ENCODE data around the gene OR6M1.

OR6M1 gene

GRCh38 chr11:123838659-123839058 lies 32.5 kb upstream of the OR6M1 start:
- no peak for TF ChIP-seq SP7 (tag by site-specific recombination; IDR thresholded peaks at IDR 0.05)
- no peak for TF ChIP-seq ZNF274 (IDR thresholded peaks at IDR 0.05; ENCODE audit: low read length)
- no peak for TF ChIP-seq ZNF274 (tag by site-specific recombination; IDR thresholded peaks at IDR 0.05; ENCODE audit: borderline replicate concordance)
- no peak for TF ChIP-seq ZNF600 (tag by site-specific recombination; IDR thresholded peaks at IDR 0.05)
- TF ChIP-seq SP2 (tag by site-specific recombination; IDR thresholded peaks at IDR 0.05) = no peak
- TF ChIP-seq ZNF416 (tag by site-specific recombination; IDR thresholded peaks at IDR 0.05) = no peak
- no peak for TF ChIP-seq ZNF837 (tag by site-specific recombination; IDR thresholded peaks at IDR 0.05)
- no peak for TF ChIP-seq ZNF76 (tag by site-specific recombination; IDR thresholded peaks at IDR 0.05; ENCODE audit: borderline replicate concordance, low read depth)
- no peak for TF ChIP-seq ZBTB8A (tag by site-specific recombination; IDR thresholded peaks at IDR 0.05)
- no peak for TF ChIP-seq KLF8 (tag by site-specific recombination; IDR thresholded peaks at IDR 0.05)
- TF ChIP-seq ZNF785 (tag by site-specific recombination; IDR thresholded peaks at IDR 0.05) = no peak
- TF ChIP-seq ZNF704 (tag by site-specific recombination; IDR thresholded peaks at IDR 0.05) = no peak
- TF ChIP-seq REST (tag by site-specific recombination; IDR thresholded peaks at IDR 0.05) = no peak
- Histone ChIP-seq H3K9me3 (ENCODE audit: control insufficient read depth, insufficient read depth, low read depth, low read length) (no peaks in the 10 kb centered on the region), H3K27ac (ENCODE audit: extremely low read depth, low read depth, low read length) (no peak overlapping the region), H3K4me3 (ENCODE audit: low read depth, low read length) (no peak overlapping the region), H3K36me3 (ENCODE audit: control insufficient read depth in 2 of 2, insufficient read depth in 1 of 2, low read length in 2 of 2) (no peaks in the 10 kb centered on the region), H3K4me1 (ENCODE audit: control insufficient read depth, insufficient read depth, low read length) (no peaks in the 10 kb centered on the region)
- ChIA-PET CTCF (interaction anchor here (0.8 kb wide), 1 partner anchor 128 kb away, joined by 4 read pairs; no protein-coding TSS in a partner anchor), POLR2A (no interaction called here)

- no peak overlapping the region for H3K4me3 ChIP-seq (ENCODE audit: low read depth, low read length)
- no peaks in the 10 kb centered on the region for H3K4me1 ChIP-seq (ENCODE audit: control insufficient read depth, insufficient read depth, low read length)
- no peaks in the 10 kb centered on the region for H3K9me3 ChIP-seq (ENCODE audit: control insufficient read depth, insufficient read depth, low read depth, low read length)
- ChIA-PET POLR2A (no interaction called here), CTCF (interaction anchor here (0.7 to 0.8 kb wide), 3 partner anchors 100 to 412 kb away, joined by 3 to 4 read pairs (median 3); no protein-coding TSS in a partner anchor)
- H3K27ac ChIP-seq (ENCODE audit: extremely low read depth, low read depth, low read length) = no peak overlapping the region
- H3K36me3 ChIP-seq (ENCODE audit: control insufficient read depth in 2 of 2, insufficient read depth in 1 of 2, low read length in 2 of 2) = no peaks in the 10 kb centered on the region
- no peak for TF ChIP-seq ZNF121 (tag by site-specific recombination; IDR thresholded peaks at IDR 0.05)
- TF ChIP-seq KLF7 (tag by site-specific recombination; IDR thresholded peaks at IDR 0.05; ENCODE audit: borderline replicate concordance) = no peak
- TF ChIP-seq ZNF785 (tag by site-specific recombination; IDR thresholded peaks at IDR 0.05) = no peak
- no peak for TF ChIP-seq ZBTB7A (tag by site-specific recombination; IDR thresholded peaks at IDR 0.05; ENCODE audit: low read depth)
- TF ChIP-seq ZNF350 (tag by site-specific recombination; IDR thresholded peaks at IDR 0.05) = no peak
- no peak for TF ChIP-seq ZNF391 (tag by site-specific recombination; IDR thresholded peaks at IDR 0.05; ENCODE audit: borderline replicate concordance, low read depth)
- TF ChIP-seq EGR2 (tag by site-specific recombination; IDR thresholded peaks at IDR 0.05; ENCODE audit: low read depth) = no peak
- no peak for TF ChIP-seq ELK4 (IDR thresholded peaks at IDR 0.05; ENCODE audit: borderline replicate concordance, low read depth, low read length)
- TF ChIP-seq ZNF623 (tag by site-specific recombination; IDR thresholded peaks at IDR 0.05) = no peak
- no peak for TF ChIP-seq ZNF433 (tag by site-specific recombination; IDR thresholded peaks at IDR 0.05; ENCODE audit: low read depth)
- no peak for TF ChIP-seq ZNF10 (tag by site-specific recombination; IDR thresholded peaks at IDR 0.05)
- TF ChIP-seq ZBTB17 (tag by site-specific recombination; IDR thresholded peaks at IDR 0.05) = no peak
- no peak for TF ChIP-seq ZNF843 (tag by site-specific recombination; IDR thresholded peaks at IDR 0.05)
- TF ChIP-seq ZNF155 (tag by site-specific recombination; IDR thresholded peaks at IDR 0.05) = no peak
- no peak for TF ChIP-seq ZFP69B (tag by site-specific recombination; IDR thresholded peaks at IDR 0.05)
- no peak for TF ChIP-seq ZNF354C (tag by site-specific recombination; IDR thresholded peaks at IDR 0.05; ENCODE audit: borderline replicate concordance, low read depth)
- no peak for TF ChIP-seq OSR2 (tag by site-specific recombination; IDR thresholded peaks at IDR 0.05)
- no peak for TF ChIP-seq ZNF112 (tag by site-specific recombination; IDR thresholded peaks at IDR 0.05)
- TF ChIP-seq KLF10 (tag by site-specific recombination; IDR thresholded peaks at IDR 0.05) = no peak
Observed at GRCh38 chr11:123838199-123838598, 32.0 kb upstream of the OR6M1 start.

Measured in HEK293 (cell line).